NCI-H2227 treated with DMSO at 0.1 percent for 48 hours (cell line): Measurements from ENCODE around the gene FKRP.
"Not testable (repeated sequence)": the region's sequence is repeated elsewhere in the genome, so short reads cannot be mapped to it uniquely, and the experiment has no call there.

Experiments
- DNase-seq: peaks from one replicate; lab custom pipeline; 2025; lab: John Stamatoyannopoulos, UW

The FKRP gene

DNA sequence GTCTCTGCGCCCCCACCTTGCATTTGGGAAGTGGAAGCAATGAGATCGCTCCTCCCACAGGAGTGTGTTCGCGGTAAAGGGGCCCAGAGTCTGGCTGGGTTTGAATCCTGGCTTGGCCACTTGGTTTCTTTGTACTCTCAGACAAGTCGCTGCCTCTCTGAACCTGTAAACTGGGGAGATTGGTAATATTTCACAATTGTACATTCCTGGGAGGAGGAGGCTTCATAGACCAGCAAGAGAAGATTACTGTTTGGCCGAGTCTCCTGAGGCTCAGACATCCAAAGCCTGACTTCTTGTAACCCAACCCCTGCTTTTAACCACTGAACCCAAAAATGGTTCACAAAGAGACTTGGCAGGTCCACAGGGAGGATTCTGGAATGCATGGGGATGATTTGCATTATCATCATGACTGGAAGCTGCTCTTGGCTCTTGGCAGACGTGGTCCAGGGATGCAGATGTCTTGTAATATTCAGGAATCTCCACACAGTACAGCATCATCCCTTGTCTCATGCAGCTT lies 14.0 kb downstream of the FKRP start:
- DNase-seq: no peak

DNA sequence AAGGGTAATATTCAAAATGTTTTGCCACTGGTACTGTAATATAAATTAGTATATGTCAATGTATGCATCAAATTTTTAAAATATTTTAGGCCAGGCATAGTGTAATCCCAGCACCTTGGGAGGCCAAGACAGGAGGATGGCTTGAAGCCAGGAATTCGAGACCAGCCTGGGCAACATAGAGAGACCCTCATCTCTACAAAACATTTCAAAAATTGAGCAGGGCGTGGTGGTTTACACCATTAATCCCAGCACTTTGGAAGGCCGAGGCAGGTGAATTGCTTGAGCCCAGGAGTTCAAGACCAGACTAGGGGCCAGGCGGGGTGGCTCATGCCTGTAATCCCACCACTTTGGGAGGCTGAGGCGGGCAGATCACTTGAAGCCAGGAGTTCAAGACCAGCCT lies 14.5 kb downstream of the FKRP start:
- DNase-seq: no peak

DNA sequence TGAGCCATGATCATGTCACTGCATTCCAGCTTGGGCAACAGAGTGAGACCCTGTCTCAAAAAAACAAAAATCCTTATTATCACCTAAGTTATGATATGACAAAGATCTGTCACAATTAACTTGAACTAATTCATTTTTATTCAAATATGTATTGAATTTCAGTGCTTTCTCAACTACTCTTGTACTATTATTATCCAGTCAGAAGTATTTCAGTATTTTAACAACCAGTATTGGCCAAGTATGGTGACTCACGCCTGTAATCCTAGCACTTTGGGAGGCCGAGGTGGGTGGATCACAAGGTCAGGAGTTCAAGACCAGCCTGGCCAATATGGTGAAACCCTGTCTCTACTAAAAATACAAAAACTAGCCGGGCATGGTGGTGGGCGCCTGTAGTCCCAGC lies 15.0 kb downstream of the FKRP start:
- DNase-seq: not testable (repeated sequence)

DNA sequence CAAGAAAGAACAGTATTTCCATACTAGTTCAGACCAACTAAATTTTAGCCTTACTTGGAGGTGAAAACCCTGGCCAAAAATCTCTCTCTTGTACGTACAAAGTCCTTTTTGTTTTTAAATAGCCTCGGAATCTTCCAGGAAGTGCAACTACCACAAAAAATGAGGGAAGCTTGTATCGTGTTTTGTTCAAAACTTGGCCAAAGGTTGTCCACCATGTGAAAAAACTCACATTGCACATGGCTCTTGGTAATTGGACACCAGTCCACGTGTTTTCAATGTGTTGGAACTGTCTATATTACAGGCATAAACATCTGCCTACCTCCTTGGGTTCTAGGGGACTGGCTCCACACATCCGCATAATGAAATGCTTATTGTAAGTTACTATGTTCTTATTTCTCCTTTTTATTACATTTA lies 15.6 kb downstream of the FKRP start:
- DNase-seq: no peak

DNA sequence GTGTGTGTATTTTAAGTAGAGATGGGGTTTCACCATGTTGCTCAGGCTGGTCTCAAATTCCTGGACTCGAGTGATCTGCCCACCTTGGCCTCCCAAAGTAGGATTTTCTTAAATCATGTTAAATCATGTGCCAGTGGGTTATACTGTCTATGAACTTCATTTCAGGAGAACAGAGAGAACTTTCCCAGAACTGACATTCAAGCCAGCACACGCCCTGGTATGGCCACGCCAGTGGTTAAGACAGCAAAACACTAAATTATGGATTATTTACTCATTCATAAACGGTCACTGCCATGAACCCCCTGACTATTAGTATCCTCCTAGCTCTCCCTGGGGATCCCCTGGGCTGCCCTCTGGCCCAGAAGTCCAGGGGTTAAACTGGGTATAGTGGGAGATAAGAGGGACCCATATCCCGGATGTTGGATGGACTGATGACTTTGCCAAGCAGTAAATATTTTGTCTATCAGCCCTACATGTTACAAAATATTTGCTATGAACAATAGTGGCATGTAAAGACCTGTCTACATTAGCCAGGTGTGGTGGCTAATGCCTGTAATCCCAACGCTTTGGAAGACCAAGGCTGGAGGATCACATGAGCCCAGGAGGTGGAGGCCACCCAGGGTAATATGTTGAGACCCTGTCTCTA lies 16.5 kb downstream of the FKRP start:
- no peak for DNase-seq

DNA sequence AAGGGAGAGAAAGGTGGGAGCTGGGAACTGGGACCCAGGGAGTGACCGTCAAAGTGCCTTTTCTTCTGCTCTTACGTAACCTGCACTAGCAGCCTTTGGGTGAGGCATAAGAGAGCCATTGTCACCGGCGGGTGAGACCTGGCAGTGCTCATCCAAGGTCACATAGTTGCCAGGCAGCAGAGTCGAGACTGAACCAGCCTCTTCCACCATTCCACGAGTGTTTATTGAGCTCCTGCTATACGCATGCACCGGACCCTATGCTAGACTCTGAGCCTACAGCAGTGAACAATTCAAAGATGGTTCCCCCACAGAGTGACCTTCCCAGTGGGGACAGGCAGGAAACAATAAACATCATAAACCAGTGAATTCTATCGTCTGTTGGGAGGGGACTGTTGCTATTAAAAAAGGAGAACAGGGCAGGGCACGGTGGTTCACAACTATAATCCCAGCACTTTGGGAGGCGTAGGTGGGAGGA lies 19.0 kb downstream of the FKRP start:
- no peak for DNase-seq

DNA sequence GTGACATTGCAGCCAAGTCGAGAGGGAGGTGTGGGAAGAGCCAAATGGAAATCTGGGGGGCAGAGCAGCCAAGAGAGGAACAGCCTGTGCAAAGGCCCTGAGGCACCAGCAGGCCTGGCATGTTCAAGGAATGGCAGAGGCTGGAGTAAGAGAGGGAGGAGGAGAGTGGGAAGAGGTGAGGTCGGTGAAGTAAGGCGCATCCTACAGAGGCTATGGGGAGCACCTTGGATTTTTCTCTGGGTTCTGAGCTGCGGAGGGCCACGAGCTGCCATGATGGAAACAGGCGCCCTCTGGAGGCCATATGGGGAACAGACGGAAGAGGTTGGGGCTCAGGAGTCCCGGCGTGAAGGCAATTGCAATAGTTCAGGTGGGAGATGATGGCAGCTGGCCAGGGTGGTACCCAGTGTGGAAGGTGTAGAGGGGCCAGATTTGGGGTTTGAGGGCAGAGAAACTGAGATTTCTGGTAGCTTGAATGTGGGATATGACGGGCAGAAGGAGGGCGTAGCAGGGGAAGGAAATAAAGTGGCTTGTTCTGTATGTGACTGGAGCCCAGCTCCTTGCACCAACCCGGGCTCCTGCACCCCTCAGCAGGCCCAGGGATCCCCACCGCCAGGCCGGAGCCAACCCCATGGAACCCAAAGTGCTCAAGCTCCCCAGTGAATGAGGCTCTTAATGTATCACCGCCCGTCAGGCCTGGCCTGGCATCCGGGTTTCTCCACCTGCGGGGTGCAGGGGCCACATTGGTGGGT lies 20.9 kb downstream of the FKRP start:
- DNase-seq: no peak

DNA sequence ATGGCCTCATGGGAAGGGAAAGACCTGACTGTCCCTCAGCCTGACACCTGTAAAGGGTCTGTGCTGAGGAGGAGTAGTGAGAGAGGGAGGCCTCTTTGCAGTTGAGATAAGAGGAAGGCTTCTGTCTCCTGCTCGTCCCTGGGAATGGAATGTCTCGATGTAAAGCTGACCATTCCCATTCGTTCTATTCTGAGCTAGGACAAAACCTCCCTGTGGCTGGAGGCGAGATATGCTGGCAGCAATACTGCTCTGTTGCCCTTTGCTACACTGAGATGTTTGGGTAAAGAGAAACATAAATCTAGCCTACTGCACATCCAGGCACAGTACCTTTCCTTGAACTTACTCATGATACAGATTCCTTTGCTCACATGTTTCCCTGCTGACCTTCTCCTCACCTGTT lies 22.9 kb downstream of the FKRP start:
- not testable (repeated sequence) for DNase-seq

DNA sequence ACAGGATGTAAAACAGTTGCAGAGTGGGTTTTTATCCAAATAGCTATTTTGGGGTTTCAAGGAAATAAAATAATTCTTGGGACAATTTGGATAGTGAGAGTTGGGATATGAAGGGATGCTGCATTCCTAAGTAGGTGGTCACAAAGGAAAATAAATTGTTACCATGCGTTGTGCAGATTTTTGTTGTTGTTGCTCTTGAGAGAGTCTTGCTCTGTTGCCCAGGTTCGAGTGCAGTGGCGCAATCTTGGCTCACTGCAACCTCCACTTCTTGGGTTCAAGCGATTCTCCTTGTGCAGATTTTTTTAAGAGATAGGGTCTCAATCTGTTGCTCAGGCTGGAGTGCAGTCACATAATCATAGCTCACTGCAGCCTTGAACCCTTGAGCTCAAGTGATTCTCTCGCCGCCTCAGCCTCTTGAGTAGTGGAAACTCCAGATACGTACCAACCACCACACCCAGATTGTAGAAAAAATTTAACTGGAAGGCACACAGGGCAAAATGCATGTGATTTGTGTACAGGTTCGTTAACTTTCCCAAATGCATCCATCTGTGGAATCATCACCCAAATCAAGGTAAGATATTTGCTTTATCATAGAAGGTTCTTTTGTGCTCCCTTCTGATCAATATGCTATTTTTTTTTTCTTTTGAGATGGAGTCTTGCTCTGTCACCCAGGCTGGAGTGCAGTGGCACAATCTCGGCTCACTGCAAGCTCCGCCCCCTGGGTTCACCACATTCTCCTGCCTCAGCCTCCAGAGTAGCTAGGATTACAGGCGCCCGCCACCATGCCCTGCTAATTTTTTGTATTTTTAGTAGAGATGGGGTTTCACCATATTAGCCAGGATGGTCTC lies 26.5 kb downstream of the FKRP start:
- DNase-seq: no peak

DNA sequence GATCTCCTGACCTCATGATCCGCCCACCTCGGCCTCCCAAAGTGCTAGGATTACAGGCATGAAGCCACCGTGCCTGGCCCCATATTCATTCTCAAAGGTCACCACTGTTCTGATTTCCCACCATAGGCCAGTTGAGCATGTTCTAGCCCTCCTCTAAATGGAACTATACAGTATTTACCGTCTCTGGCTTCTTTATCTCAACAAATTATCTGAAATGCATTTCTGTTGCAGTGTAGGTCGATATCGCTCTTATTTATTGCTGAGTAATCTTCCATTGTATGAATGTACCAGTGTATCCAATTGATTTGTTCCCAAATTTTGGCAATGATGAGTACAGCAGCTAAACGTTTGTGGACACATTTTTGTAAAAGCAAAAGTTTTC lies 27.2 kb downstream of the FKRP start:
- no peak for DNase-seq

DNA sequence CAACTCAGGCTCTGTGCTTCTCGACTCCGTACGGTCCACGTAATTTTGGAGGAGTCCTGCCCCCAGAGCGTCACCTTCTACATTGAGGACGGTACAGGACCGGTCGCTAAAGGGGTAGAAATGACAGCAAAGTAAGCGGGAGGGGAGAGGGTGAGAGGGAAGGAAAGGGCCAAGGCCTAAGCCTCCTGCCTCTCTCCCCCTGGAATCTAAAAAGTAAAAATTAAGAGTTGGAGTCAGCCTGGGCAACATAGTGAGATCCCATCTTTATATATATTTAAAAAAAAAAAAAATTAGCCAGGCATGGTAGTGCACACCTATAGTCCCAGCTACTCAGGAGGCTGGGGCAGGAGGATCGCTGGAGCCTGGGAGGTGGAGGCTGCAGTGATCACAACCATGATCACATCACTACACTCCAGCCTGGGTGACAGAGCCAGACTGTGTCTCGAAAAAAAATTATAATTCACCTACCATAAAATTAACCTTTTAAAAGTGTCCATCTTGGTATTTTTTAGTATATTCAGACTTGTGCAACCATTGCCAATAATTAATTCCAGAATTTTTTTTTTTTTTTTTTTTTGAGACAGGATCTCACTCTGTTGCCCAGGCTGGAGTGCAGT lies 29.9 kb downstream of the FKRP start:
- no peak for DNase-seq

DNA sequence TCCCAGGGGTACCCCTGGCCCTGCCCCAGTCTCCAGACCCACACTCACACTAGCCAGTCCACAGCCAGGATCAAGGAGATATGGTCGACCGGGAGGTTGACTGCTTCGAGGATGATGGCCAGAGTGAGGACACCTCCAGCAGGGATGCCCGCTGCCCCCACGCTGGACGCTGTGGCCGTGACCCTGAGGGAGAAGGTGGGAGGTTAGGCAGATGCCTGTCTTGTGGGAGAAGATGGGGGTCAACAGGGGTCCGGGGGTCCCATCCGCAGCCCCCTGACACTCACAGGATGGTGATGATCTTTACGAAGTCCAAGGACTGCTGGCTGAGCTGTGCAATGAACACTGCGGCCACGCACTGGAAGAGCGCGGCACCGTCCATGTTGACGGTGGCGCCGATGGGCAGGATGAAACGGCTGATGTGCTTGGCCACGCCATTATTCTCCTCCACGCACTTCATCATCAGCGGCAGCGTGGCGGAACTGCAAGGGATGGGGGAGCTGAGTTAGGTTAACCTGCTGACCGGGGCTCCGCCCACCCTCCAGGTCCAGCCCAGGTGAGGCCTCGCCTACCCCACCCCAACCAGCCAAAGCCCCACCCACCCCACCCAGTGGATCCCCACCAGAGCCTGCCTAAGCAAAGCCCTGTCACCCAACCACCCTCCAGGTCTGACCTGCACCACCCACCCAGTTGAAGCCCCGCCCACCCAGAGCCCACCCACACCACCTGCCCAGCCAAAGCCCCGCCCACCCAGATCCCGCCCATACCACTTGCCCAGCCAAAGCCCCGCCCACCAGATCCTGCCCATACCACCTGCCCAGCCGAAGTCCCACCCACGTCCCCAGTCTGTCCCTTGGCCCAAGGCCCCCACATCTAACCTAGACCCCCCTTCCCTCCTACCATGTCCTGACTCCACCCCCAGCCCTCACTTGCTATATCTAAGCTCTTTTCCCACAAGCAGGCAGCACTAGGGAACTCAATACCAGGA lies 31.4 kb downstream of the FKRP start:
- DNase-seq: no peak

DNA sequence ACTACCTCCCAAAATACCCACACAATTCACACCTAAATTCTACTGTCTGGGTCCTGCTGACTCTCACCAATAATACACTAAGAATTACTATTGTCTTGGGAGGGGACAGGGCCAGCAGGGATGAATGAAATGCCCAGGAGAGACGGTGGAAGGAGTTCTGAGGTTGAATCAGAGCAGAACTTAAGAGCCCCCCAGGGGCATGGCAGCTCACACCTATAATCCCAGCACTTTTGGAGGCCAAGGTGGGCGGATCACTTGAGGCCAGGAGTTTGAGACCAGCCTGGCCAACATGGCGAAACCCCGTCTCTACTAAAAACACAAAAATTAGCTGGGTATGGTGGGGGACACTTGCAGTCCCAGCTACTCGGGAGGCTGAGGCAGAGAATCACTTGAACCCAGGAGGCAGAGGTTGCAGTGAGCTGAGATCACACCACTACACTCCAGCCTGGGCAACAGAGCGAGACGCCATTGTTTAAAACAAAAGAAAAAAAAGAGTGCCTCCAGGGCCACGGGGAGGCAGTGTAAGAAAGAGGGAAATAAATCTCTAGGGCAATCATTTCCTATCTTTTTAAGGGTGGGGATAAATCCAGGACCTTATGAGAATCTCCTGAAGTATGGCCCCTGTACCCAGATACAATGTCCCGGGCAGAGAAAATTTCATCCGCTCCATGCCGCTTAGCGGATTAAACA lies 32.2 kb downstream of the FKRP start:
- not testable (repeated sequence) for DNase-seq

DNA sequence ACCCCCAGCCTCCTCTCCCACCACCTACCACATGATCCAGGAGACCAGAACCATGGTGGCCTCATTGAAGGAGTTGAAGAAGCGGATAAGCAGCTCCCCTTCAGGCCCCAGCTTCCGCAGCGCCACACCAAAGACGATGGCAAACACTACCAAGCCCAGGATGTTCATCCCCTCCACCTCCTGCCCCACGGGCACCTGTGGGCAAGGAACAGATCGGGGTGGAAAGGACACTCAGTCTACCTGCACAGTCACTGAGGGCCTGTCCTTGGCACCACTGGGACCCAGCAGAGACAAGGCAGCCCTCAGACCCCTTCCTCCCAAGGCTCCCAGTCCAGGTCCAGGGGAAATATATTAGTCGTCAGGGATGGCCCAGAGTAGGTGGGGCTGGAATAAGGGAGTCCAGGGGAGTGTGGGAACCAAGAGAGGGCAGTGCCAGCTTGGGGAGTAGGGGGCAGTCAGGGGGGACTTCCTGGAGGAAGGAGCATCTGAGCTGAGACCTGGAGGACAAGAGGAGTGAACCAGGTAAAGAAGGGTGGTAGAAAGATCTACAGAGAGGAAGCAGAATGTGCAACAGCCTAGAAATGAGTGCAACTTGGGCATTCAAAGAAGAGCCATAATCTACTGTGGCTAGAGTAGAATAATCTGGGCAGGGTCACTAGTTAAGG lies 36.6 kb downstream of the FKRP start:
- DNase-seq: no peak

DNA sequence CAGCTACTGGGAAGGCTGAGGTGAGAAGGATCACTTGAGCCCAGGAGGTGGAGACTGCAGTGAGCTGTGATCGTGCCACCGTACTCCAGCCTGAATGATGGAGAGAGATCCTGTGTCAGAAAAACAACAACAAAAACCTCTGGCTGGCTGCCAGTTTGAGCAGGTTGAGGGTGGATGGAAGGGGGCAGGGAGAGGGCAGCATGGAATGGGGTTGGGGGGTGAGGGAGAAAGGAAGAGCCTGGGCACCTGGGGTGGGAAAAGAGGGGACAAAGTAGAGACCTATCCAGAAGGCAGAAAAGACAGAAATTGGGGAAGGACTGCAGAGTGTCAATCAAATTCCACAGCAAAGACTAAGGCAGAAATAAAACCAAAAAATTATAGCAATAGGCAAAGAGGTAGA lies 37.8 kb downstream of the FKRP start:
- no peak for DNase-seq

DNA sequence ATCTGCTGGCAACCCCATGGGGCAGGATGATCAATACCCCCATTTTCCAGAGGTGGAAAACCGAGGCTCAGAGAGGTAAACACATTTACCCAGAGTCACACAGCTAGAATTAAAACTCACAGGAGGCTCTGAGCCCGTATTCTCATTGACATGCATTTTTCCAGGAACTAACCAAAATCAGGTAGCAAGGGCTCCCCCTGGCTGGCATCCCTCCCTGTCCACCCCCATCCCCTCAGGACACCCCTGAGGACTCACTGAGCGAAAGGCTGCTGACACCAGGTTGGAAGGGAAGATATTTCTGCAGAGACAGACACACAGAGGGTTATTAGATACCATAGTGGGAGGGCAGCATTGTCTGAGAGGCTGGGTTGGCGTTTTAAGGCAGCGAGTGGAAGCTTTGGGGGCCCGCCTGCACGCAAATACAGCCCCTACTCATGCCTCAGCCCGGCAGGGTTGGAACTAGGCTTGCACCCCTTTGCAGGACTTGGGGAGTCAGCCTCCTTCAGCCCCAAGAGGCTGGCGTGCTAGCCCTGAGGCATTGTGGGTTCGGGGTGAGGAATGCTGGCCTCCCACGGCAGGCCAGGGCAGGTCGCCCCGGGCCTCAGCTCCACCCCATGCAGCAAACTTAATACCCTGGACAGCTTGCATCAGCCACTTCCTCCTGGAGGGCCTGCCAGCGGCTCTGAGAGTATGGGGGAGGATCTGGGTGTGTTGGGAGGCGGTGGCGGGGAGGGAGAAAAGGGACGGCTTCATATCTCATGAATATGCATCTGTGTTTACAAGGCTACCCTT lies 38.6 kb downstream of the FKRP start:
- peak; percentile 11 for DNase-seq

DNA sequence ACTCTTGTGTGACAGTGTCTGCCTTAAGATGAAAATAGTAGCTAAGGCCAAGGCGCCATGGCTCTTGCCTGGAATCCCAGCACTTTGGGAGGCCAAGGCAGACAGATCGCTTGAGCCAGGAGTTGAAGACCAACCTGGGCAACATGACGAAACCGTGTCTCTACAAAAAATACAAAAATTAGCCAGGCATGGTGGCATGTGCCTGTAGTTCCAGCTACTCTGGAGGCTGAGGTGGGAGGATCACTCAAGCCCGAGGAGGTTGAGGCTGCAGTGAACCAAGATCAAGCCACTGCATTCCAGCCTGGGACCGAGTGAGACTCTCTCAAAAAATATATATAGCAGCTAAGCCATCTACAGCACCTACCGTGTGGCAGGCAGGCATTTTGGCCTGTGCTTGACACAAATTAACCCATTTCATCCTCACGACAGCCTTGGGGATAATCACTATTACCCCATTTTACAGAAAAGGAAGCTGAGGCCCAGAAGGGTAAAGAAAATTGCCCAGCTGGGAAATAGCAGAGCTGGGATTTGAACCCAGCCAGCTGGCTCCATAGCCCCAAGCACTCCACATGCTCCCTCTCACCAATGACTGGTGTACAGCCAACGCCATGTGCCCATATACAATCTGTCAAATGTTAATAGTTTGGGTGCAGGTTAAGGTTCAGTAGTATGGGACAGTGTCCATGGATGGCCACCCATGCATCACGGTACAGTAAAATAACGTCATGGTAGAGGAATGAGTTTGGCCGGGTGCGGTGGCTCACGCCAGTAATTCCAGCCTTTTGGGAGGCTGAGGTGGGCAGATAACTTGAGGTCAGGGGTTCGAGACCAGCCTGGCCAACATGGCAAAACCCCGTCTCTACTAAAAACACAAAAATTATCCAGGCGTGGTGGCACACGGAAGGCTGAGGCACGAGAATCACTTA lies 39.5 kb downstream of the FKRP start:
- DNase-seq: no peak

DNA sequence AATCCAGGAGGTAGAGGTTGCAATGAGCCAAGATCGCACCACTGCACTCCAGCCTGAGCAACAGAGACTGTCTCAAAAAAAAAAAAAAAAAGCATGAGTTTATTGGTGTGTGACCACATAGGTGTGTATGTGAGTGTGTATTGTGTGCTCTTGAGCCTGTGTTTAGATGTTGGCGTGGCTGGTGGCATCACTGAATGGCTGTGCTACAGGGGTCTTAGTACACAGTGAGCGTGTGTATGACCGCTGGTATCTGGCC lies 40.1 kb downstream of the FKRP start:
- no peak for DNase-seq
